Fibroblast of upper back skin (primary cell): ENCODE data around the gene CACTIN.
"Not testable (repeated sequence)": the region's sequence is repeated elsewhere in the genome, so short reads cannot be mapped to it uniquely, and the experiment has no call there.

ENCODE experiments used
- DNase-seq: peaks from one replicate; pipeline ENCODE4 v3.0.0-alpha.2; 2013

Gene CACTIN

GRCh38 chr19:3626473-3627350, at the start of gene CACTIN:
Gene CACTIN, minus strand, starts transcription at chr19:3626790. Its CDS starts 28 bp downstream, at chr19:3626762.
- peak; percentile 99 for DNase-seq

GRCh38 chr19:3674784-3675543, 48.4 kb upstream of the CACTIN start:
- no peak for DNase-seq

- DNase-seq, result no peak
These were observed 47.2 kb upstream of the CACTIN start for GRCh38 chr19:3673506-3674439.

- no peak for DNase-seq
These were observed 46.4 kb upstream of the CACTIN start for GRCh38 chr19:3672993-3673392.

GRCh38 chr19:3672575-3672948, 46.0 kb upstream of the CACTIN start:
- no peak for DNase-seq

- peak; percentile 16 for DNase-seq
These were observed 45.3 kb upstream of the CACTIN start for GRCh38 chr19:3671680-3672574.

- peak; percentile 65 for DNase-seq
These were observed 44.4 kb upstream of the CACTIN start for GRCh38 chr19:3670796-3671679.

- peak; percentile 86 for DNase-seq
These were observed 43.6 kb upstream of the CACTIN start for GRCh38 chr19:3669947-3670795.

GRCh38 chr19:3669082-3669946, 42.7 kb upstream of the CACTIN start:
- DNase-seq, result no peak

- DNase-seq, result peak; percentile 9
These were observed 41.9 kb upstream of the CACTIN start for GRCh38 chr19:3668331-3669081.

GRCh38 chr19:3667766-3668165, 41.2 kb upstream of the CACTIN start:
- no peak for DNase-seq

- no peak for DNase-seq
These were observed 40.5 kb upstream of the CACTIN start for GRCh38 chr19:3667037-3667638.

- DNase-seq, result not testable (repeated sequence)
These were observed 39.9 kb upstream of the CACTIN start for GRCh38 chr19:3666545-3666856.

- peak; percentile 13 for DNase-seq
These were observed 39.3 kb upstream of the CACTIN start for GRCh38 chr19:3665681-3666544.

GRCh38 chr19:3664879-3665642, 38.5 kb upstream of the CACTIN start:
- no peak for DNase-seq

- DNase-seq, result no peak
These were observed 37.2 kb upstream of the CACTIN start for GRCh38 chr19:3663838-3664237.
